Measurements from ENCODE around the gene ALOXE3. TPM values are rescaled to one million over a fixed set of nuclear protein-coding genes. Genes with fewer than 3 reads are reported as not detected.

Gene ALOXE3
- total RNA-seq, 2 donors from 2014 or later, result not detected

DNA sequence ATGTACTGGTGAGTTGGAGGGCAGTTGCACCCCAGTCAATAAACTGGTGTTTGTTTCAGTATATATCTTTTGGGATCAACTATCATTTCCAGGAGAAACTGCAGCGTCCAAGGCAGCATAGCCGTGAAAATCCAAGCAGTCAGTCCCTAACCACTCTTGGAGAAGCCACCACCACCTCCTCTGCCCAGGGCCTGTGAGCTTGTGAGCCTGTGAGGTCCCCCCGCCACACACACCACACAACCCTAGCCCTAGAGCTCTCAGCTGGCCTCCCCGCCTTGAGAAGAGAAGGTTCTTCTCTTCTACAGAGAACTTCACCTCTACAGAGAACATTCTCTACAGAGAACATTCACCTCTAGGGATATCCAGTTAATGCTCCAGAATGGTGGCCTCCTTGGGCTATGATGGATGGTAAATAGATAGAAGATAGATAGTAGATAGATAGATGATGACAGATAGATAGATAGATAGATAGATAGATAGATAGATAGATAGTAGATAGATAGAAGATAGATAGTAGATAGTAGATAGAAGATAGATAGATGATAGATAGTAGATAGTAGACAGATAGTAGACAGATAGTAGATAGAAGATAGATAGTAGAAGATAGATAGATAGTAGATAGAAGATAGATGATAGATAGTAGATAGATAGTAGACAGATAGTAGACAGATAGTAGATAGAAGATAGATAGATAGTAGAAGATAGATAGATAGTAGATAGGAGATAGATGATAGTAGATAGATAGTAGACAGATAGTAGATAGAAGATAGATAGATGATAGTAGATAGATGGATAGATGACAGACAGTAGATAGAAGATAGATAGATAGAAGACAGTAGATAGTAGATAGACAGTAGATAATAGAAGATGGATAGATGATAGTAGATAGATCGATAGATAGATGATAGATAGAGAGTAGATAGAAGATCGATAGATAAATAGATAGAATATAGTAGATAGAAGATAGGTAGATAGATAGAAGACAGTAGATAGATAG is 65.8 kb downstream of the ALOXE3 start:
- peaks cover 0 to 6% of the 10 kb centered on the region in 2 donors for H3K27me3 ChIP-seq
- no peak for ATAC-seq
- WGBS, 2 donors, result 71 to 75% methylated on average over 6 of the region's 6 CpGs
- no peaks in the 10 kb centered on the region for H3K36me3 ChIP-seq (replicated peaks in 1 of 2; ENCODE audit: insufficient read depth in 1 of 2, low read depth in 2 of 2)
- DNase-seq, result no peak
- peaks cover 14% of the 10 kb centered on the region for H3K4me1 ChIP-seq
- no peak overlapping the region for H3K27ac ChIP-seq
- no peak for TF ChIP-seq POLR2A (IDR thresholded peaks at IDR 0.05)
- TF ChIP-seq, protein P1, sequence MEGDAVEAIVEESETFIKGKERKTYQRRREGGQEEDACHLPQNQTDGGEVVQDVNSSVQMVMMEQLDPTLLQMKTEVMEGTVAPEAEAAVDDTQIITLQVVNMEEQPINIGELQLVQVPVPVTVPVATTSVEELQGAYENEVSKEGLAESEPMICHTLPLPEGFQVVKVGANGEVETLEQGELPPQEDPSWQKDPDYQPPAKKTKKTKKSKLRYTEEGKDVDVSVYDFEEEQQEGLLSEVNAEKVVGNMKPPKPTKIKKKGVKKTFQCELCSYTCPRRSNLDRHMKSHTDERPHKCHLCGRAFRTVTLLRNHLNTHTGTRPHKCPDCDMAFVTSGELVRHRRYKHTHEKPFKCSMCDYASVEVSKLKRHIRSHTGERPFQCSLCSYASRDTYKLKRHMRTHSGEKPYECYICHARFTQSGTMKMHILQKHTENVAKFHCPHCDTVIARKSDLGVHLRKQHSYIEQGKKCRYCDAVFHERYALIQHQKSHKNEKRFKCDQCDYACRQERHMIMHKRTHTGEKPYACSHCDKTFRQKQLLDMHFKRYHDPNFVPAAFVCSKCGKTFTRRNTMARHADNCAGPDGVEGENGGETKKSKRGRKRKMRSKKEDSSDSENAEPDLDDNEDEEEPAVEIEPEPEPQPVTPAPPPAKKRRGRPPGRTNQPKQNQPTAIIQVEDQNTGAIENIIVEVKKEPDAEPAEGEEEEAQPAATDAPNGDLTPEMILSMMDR (IDR thresholded peaks at IDR 0.05), result no peak
- H3K9me3 ChIP-seq, result no peaks in the 10 kb centered on the region
- H3K4me3 ChIP-seq, result no peak overlapping the region
- intact Hi-C loops (cut with DNase I), result no loop called here

DNA sequence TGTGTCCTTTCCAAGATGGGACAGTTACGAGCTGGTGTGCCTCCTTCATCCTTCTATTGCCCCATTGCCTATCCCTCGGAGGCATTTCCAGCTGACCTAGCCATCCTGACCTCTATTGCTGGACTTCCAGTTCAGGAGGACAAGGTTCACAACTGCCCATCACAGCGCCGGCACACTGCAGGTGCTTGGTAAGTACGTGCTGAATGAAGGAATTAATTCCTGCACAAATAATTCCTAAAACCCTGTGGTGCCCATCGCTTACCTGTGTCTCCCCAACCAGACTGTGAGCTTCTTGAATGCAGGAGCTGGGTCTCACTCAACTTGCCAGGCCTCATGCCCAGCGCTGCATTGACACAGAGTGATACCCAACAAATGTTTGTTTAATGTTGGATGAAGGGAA is 66.5 kb downstream of the ALOXE3 start:
- Histone ChIP-seq H3K4me1 (peaks cover 7% of the 10 kb centered on the region), H3K9me3 (no peaks in the 10 kb centered on the region), H3K4me3 (no peak overlapping the region), H3K36me3 (replicated peaks in 1 of 2; ENCODE audit: insufficient read depth in 1 of 2, low read depth in 2 of 2) (no peaks in the 10 kb centered on the region), H3K27ac (no peak overlapping the region), H3K27me3 (peaks cover 0 to 6% of the 10 kb centered on the region in 2 donors)
- ATAC-seq (no peak), DNase-seq (no peak)
- intact Hi-C loops (cut with DNase I), result no loop called here
- TF ChIP-seq POLR2A (IDR thresholded peaks at IDR 0.05), result no peak
- TF ChIP-seq, protein P1 (IDR thresholded peaks at IDR 0.05), result no peak
- 72 to 86% methylated on average over 6 to 7 of the region's 7 CpGs for WGBS, 2 donors

DNA sequence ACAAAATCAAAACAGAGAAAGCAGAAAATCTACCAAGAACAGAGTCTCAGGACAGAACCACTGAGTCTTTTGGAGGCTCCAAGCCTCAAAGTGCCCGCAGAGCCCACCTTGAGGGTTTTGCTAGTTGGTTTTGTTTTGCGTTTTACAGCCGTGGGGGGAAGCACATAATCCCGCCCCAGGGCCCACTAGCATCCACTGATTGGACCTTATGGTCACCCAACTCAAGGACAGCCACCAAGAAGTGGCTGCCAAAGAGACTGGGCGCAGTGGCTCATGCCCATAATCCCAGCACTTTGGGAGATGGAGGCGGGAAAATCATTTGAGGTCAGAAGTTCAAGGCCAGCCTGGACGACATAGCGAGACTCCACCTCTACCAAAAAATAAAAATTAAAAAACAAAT is 69.6 kb downstream of the ALOXE3 start:
- H3K4me1 ChIP-seq, result no peaks in the 10 kb centered on the region
- no peak for DNase-seq
- no peaks in the 10 kb centered on the region for H3K36me3 ChIP-seq (replicated peaks in 1 of 2; ENCODE audit: insufficient read depth in 1 of 2, low read depth in 2 of 2)
- no peak for ATAC-seq
- intact Hi-C loops (cut with DNase I), result no loop called here
- no peak overlapping the region for H3K4me3 ChIP-seq
- no peaks in the 10 kb centered on the region for H3K27me3 ChIP-seq
- H3K9me3 ChIP-seq, result no peaks in the 10 kb centered on the region
- no peak overlapping the region for H3K27ac ChIP-seq
- WGBS, 2 donors, result 67 to 76% methylated on average over 8 of the region's 8 CpGs
- TF ChIP-seq POLR2A (IDR thresholded peaks at IDR 0.05), result no peak
- TF ChIP-seq, protein P1 (IDR thresholded peaks at IDR 0.05), result no peak

DNA sequence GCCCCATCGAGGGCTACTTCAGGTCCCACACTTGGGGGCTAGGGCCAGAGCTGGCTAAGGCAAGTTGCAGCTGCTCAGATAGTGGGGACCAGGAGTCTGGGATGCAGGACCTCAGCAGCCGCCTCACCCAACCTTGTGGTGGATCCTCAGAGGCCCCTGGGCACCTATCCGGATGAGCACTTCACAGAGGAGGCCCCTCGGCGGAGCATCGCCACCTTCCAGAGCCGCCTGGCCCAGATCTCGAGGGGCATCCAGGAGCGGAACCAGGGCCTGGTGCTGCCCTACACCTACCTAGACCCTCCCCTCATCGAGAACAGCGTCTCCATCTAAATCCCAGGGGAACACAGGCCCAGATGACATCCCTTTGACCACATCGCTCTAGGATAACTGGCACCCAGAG is 70.1 kb downstream of the ALOXE3 start:
- intact Hi-C loops (cut with DNase I), result no loop called here
- H3K36me3 ChIP-seq (replicated peaks in 1 of 2; ENCODE audit: insufficient read depth in 1 of 2, low read depth in 2 of 2), result no peaks in the 10 kb centered on the region
- TF ChIP-seq, protein P1 (IDR thresholded peaks at IDR 0.05), result no peak
- no peak for TF ChIP-seq POLR2A (IDR thresholded peaks at IDR 0.05)
- H3K4me1 ChIP-seq, result no peaks in the 10 kb centered on the region
- no peaks in the 10 kb centered on the region for H3K9me3 ChIP-seq
- DNase-seq (no peak), ATAC-seq (no peak)
- no peak overlapping the region for H3K4me3 ChIP-seq
- 83 to 90% methylated on average over 11 to 12 of the region's 12 CpGs for WGBS, 2 donors
- H3K27me3 ChIP-seq, result no peaks in the 10 kb centered on the region
- no peak overlapping the region for H3K27ac ChIP-seq

DNA sequence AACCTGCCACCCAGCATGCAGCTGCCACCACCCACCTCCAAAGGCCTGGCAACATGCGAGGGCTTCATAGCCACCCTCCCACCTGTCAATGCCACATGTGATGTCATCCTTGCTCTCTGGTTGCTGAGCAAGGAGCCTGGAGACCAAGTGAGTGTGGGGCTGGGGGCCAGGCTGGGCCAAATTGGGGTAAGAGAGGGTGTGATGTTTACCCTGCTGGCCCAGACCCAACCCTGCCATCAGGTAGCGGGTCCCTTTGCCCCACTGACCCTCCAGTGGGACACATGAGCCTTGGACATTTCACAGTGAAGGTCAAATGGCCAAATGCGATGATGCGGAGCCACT is 70.6 kb downstream of the ALOXE3 start:
- no peak for ATAC-seq
- intact Hi-C loops (cut with DNase I), result no loop called here
- no peaks in the 10 kb centered on the region for H3K4me1 ChIP-seq

More for the DNA sequence above, 70.6 kb downstream of the ALOXE3 start:
- H3K27ac ChIP-seq, result no peak overlapping the region
- no peaks in the 10 kb centered on the region for H3K27me3 ChIP-seq
- 78 to 86% methylated on average over 4 of the region's 4 CpGs for WGBS, 2 donors
- no peak for TF ChIP-seq POLR2A (IDR thresholded peaks at IDR 0.05)
- TF ChIP-seq, protein P1 (IDR thresholded peaks at IDR 0.05), result no peak
- H3K36me3 ChIP-seq (replicated peaks in 1 of 2; ENCODE audit: insufficient read depth in 1 of 2, low read depth in 2 of 2), result no peaks in the 10 kb centered on the region
- DNase-seq, result no peak
- H3K4me3 ChIP-seq, result no peak overlapping the region
- no peaks in the 10 kb centered on the region for H3K9me3 ChIP-seq

Measured in body of pancreas (tissue), 4 donors.